Stimulated activated CD4-positive, alpha-beta T cell treated with anti-CD3 and anti-CD28 coated beads, Interleukin-15, amount 100 ng/mL, for 48 hours (primary cell): ENCODE results near the gene RTL5.

Experiments
- DNase-seq, 2 donors: peaks; one replicate each; pipeline ENCODE4 v3.0.0-alpha.2; 2020; ENCODE audit warnings: low read depth in 2 of 2

RTL5 gene

GRCh38 chrX:72110051-72110875, 21.5 kb downstream of the RTL5 start:
- DNase-seq, result no peak

GRCh38 chrX:72108666-72109065, 23.0 kb downstream of the RTL5 start:
- no peak for DNase-seq

- DNase-seq, result no peak
These were observed 23.7 kb downstream of the RTL5 start for GRCh38 chrX:72107841-72108595.

- no peak for DNase-seq
These were observed 24.4 kb downstream of the RTL5 start for GRCh38 chrX:72107320-72107719.

GRCh38 chrX:72105436-72105835, 26.3 kb downstream of the RTL5 start:
- DNase-seq, result no peak

- no peak for DNase-seq
These were observed 29.0 kb downstream of the RTL5 start for GRCh38 chrX:72102760-72103159.

GRCh38 chrX:72102126-72102525, 29.6 kb downstream of the RTL5 start:
- DNase-seq, result no peak

- no peak for DNase-seq
These were observed 30.1 kb downstream of the RTL5 start for GRCh38 chrX:72101597-72102037.

- peak; percentile 28 to 44 for DNase-seq
These were observed 30.8 kb downstream of the RTL5 start for GRCh38 chrX:72100824-72101351.

- no peak for DNase-seq
These were observed 31.5 kb downstream of the RTL5 start for GRCh38 chrX:72100051-72100755.

- DNase-seq, result no peak
These were observed 34.6 kb downstream of the RTL5 start for GRCh38 chrX:72097098-72097497.

- DNase-seq, result no peak
These were observed 36.3 kb downstream of the RTL5 start for GRCh38 chrX:72095370-72095769.

- DNase-seq, result no peak
These were observed 36.8 kb downstream of the RTL5 start for GRCh38 chrX:72094894-72095293.

- DNase-seq, result no peak
These were observed 42.5 kb downstream of the RTL5 start for GRCh38 chrX:72089254-72089653.

- no peak for DNase-seq
These were observed 43.0 kb downstream of the RTL5 start for GRCh38 chrX:72088761-72089160.

- DNase-seq, result no peak
These were observed 44.7 kb downstream of the RTL5 start for GRCh38 chrX:72086995-72087394.

- DNase-seq, result no peak
These were observed 47.6 kb downstream of the RTL5 start for GRCh38 chrX:72084114-72084513.

- no peak for DNase-seq
These were observed 48.4 kb downstream of the RTL5 start for GRCh38 chrX:72083291-72083690.

GRCh38 chrX:72081605-72082320, 50.0 kb downstream of the RTL5 start:
- no peak for DNase-seq

GRCh38 chrX:72080800-72081199, 50.9 kb downstream of the RTL5 start:
- no peak for DNase-seq

- DNase-seq, result no peak
These were observed 51.6 kb downstream of the RTL5 start for GRCh38 chrX:72080150-72080549.

GRCh38 chrX:72079607-72080006, 52.1 kb downstream of the RTL5 start:
- DNase-seq, result no peak
